ENCODE data around the gene PPP1R13L.
"Not testable (repeated sequence)": the region's sequence is repeated elsewhere in the genome, so short reads cannot be mapped to it uniquely, and the experiment has no call there.

PPP1R13L gene, protein sequence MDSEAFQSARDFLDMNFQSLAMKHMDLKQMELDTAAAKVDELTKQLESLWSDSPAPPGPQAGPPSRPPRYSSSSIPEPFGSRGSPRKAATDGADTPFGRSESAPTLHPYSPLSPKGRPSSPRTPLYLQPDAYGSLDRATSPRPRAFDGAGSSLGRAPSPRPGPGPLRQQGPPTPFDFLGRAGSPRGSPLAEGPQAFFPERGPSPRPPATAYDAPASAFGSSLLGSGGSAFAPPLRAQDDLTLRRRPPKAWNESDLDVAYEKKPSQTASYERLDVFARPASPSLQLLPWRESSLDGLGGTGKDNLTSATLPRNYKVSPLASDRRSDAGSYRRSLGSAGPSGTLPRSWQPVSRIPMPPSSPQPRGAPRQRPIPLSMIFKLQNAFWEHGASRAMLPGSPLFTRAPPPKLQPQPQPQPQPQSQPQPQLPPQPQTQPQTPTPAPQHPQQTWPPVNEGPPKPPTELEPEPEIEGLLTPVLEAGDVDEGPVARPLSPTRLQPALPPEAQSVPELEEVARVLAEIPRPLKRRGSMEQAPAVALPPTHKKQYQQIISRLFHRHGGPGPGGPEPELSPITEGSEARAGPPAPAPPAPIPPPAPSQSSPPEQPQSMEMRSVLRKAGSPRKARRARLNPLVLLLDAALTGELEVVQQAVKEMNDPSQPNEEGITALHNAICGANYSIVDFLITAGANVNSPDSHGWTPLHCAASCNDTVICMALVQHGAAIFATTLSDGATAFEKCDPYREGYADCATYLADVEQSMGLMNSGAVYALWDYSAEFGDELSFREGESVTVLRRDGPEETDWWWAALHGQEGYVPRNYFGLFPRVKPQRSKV

DNA sequence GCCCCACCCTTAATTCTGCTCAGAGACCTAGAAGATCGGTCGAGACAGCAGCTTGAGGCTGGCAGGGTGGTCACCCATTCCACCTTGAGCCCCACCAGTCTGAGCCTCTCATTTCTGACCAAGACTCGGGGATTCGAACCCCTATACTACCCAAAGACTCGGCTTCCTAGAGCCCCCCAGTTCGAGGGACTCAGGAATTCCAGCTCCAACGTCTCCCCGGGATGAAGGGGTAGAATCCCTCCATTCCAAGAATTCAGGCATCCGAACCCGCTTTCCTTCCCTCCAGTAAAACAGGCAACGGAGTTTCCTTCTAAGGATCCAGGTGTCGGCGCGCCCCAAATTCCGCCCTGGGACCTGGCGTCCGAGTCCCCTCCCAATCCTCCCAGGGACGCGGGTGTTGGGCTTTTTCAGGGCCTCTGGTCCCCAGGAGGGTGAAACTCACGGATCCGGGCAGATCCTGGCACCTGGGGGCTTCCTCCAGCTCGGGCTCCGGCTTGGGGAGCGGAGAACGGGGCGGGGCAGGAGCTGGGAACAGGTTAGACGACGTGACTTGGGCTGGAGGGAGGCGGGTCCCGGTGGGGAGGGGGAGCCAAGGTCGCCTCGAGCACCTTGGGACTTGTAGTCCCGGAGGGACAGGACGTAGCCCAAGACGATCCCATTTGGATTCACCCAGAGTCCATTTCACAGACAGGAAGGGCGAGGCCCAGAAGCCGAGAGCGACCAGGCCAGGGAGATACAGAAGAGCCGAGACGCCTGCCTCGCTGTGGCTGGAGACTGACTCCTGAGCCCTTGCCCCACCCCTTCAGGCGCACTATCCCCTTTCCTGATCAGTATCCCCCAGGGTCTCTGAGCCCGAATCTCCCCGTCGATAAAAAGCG is at the start of gene PPP1R13L:
TSS of gene PPP1R13L (minus strand) at position 513 of the 878 bp plus-strand sequence. CDS start 6,751 bp downstream, outside the sequence.
- DNase-seq: peak; percentile 54

DNA sequence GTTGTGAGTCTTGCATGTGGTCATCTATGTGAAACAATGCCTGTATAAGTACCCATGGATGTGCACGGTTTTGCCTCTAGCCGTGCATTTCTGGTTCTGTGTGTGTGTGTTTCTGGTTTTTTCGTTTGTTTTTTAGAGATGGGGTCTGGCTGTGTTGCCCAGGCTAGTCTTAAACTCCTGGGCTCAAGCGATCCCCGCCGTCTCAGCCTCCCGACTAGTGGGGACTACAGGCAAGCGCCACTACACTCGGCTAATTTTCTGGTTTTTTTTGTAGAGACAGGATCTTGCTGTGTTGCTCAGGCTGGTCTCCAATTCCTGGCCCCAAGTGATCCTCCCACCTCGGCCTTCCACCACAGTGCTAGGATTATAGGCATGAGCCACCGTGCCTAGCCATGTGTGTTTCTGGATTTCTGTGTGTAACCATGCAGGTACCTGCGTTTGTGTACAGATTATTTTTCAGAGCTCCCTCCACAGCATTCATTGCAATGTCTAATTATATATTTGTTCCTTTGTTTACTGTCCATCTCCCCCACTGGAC is 47.0 kb upstream of the PPP1R13L start:
- no peak for DNase-seq

DNA sequence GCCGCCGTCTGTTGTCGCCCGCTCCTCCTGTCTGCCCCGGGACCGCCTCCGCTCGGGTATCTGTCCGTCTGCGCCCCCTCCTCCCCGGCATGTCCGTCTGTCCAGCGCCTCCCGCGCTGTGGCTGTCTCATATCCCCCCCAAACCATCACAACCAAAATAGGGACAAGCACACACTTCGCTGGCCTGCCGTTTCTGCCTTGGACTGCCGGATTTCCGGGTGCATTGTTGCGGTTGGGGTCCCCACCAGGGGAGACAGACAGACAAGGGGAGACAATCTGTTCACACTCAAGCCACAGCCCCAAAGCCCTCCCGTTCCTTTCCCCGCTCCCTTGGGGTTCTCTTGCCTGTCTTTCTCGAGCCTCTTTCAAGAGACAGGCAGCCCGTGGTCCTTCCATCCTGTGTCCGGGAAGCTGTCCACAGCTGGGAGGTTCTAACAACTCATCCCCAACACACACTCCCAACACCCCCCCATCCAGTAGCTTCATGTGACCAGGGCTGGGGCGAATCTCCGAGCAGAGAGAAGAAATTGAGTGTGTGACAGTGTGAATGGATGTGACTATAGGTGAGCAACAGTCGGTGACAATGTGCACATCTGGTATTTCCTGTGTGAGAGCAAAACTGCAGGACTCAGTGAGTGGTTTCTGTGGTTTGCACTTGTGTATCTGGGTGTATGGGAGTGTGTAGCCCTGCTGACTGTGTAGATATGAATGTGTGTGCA is 46.4 kb upstream of the PPP1R13L start:
- peak; percentile 80 for DNase-seq

DNA sequence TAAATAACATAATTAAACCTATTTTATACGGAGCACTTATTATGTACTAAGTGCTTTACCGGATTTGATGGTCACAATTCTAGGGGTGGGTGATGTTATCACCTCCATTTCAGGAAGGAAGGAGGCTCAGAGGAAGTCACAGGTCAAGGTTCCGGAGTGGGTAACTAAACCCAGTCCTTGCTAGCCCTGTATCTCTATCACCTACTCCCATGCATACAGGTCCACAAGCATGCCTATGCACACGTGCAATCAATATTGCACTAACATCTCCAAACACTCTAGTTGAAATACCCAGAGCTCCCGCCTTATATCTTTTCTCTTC is 45.1 kb upstream of the PPP1R13L start:
- peak; percentile 64 for DNase-seq

DNA sequence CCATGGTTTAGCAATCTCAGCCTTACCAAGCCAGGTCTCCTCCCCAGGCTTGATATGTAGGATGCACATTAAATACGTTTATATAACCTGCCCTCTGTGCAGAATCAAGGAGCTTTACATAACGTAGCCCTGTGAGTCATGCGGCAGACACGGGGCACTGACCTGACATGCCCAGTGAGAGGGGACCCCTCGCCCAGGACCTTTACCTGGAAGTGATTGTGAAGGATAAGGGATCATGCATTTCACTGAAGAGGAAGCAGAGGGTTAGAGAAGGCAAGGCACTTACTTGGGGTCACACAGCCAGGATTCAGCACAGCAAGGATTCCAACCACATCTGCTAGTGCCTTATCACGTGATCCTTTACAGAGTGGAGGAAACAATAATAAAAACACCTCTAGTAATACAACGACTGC is 44.0 kb upstream of the PPP1R13L start:
- DNase-seq: peak; percentile 25

DNA sequence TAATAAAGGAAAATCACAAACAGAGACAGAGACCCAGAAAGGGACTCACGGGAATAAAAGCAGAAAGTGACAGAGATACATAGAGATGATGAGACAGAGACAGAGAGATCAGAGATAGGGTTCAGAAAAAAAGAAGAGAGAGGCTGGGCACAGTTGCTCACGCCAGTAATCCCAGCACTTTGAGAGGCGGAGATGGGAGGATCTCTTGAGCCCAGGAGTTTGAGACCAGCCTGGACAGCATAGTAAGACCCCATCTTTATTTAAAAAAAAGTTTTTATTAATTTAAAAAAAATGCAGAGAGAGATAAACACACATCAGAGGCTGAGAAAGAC is 43.5 kb upstream of the PPP1R13L start:
- no peak for DNase-seq

DNA sequence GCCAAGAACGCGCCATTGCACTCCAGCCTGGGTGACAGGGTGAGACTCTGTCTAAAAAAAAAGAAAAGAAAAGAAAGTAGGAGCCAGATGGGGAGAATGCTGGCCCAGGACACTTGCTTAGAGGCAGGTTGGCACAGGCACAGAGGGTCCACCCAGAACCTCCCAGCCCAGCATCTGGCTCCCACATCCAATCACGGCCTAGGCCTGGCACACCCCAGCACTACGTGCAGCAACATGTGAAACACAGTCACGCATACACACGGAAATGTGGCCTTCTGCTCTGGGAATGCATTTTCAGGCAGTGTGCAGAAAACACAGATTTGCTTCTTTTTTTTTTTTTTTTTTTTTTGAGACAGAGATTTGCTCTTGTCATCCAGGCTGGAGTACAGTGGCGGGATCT is 42.1 kb upstream of the PPP1R13L start:
- DNase-seq: no peak

DNA sequence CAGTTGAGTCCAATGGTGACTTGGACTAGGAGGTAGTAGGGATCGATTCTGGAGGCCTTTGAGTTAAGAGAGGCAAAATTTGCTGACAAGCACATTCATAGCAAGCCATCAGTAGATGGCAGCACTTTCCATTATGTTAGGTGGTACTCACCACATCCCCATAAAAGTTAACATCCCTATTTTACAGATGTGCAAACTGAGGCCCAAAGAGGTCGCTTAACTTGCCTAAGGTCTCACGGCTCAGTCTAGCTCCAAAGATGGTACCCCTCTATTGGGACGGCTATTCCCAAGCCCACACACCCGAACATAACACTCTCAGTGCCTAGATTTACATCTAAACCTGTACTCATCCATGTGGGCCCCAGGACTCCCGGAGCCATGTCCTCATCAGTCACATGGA is 41.4 kb upstream of the PPP1R13L start:
- DNase-seq: no peak

DNA sequence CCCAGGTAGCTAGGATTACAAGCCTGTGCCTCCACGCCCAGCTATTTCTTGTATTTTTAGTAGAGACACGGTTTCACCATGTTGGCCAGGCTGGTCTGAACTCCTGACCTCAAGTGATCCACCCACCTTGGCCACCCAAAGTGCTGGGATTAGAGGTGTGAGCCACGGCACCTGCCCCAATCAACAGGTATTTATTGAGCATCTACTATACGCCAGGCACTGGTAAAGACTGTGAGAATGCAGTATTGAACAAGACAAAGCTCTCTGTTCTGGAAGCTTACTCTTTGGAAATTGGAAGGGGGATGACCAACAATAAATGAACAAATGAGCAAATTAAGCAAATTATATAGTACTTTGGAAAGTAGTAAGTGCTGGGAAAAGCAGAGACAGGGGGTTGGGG is 40.3 kb upstream of the PPP1R13L start:
- no peak for DNase-seq

DNA sequence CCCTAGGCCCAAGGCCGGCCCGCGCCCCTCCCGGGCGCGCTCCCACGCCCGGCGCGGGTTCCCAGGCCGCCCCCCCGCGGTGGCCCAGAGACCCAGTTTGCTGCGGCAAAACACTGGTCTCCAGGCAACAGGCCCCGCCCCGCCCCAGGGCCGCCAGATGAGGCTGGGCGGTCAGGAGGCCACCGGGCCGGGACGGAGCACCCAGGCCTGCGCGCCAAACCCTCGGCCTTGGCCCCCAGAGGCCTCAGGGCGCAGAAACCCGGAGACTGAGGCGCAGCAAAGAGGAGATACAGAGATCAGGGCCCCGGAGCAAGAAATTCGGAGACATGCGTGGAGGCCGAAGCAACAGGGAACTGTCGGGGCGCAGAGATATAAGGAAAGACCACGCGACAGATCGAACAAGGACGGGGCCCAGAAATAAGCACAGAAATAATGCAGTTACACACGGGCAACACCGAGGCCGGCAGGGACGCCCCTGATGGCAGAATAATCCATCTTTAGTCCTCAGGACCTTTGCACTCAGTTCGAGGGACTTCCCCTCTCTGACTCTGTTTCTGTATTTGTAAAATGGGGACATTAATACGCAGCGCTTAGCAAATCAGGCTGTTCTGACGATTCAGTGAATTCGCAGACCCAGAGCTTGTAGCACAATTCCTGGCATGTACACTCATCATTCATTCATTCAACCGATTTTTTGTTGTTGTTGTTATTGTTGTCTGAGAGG is 39.6 kb upstream of the PPP1R13L start:
- peak; percentile 93 for DNase-seq

DNA sequence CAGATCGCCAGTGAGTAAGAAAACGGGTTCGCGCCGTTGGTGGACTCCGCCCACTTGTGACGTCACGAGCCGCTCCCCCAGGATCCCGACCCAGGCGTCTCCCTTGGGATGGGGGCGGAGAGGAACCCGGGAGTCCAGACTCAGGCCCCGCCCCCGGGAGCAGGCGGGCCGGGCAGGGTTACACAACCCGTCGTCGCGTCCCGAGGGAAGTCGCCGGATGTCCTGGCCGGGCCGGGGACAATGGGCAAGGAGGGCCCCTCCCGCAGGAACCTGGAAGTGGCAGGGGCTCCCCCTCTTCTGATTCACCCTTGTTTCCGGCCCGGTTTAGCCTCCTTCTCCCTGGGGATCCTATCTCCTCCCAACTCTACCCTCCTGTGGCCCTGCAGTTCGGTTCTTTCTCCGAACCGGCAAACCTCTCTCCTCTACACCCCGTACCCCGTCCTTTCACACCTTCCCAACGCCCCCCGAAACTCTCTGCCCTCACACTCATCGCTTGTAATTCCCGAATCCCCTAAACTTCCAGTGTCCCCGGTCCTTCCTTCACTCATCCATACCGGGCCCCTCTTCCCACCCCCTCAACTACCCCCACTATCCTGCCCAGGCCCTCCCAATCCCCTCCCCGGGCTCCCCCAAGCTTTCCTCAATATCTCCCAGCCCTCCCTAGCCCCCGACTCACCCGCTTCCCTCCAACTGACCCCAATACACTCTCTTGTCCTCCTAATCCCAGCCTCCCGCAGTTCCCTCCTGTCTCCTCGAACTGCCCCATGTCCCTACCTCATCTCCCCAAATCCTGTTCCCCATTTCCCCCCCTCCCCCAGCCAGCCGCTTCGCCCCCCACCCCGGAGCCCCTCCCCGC is 38.8 kb upstream of the PPP1R13L start:
- DNase-seq: peak; percentile 82

DNA sequence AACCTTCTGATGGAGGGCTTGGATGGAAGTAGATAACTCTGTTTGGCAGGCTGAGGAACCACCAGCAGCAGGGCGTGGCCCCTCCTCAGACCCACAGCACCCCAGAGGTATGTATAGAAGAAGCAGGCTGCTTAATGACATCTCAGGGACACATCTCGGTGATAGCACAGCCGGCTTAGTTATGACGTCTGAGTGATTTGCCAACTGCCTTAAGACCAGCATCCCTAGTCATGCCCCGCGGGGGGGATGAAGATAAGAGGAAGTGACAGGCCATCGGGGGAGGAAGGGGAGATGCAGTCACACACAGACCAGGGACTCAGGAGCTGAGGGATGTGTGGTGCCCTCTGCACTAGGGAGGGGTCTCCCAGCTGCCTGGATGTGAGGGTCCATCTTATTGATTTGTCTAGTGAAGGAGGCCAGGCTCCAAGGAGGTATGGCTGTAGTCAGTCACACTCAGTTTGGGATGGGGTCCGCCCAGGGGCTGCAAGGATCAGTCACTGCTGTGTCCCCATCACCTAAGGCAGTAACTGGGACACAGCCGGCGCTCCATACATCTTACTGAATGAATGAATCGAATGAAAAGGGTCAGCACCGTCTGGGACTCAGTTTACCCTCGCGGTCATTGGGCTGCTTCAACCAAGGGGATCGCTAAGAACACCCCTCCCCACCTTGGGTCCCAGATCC is 38.1 kb upstream of the PPP1R13L start:
- DNase-seq: peak; percentile 90

DNA sequence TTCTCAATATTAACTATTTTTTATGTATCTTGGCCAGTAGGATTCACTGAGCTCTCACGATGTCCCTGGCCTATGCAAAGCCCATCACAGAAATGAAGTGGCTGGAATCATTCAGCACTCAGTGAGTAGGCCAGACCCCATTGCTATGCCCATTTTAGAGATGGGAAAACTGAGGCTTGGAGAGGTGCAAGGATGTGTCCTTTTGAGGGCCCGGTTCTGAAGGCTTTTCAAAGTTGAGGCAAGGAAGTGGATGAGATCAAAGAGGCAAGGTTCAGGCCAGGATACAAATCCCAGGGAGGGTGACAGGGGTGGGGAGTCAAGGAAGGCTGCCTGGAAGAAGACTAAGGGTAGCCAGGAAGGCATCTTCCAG is 37.5 kb upstream of the PPP1R13L start:
- DNase-seq: no peak

DNA sequence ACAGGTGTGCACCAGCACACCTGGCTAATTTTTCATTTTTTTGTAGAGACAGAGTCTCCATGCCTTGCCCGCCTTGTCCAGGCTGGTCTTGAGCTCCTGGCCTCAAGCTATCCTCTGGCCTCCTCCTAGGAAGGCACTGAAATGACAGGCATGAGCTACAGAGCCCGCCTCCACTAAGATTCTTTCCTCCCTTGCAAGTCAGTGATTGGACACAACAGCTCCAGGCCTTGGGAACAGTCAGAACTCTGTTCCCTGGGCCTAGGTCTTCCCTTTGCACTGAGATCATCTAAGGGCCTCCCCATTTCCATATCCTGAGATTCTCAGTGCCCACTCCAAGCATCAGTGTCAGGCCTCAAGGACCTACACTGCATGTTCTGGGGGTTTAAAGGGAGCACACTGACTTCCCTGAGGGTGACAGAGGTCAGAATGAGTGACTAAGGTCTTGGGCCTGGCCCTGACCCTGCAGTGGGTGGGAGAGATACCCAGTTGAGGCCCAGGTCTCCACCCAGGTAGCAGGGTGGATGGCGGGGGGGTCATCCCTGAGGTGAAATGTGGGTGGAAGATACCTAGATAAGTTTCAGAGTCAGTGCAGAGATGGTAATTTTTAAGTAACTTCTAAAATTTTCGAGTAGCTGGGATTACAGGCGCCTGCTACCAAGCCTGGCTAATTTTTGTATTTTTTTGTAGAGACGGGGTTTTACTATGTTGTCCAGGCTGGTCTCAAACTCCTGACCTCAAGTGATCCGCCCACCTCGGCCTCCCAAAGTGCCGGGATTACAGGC is 36.2 kb upstream of the PPP1R13L start:
- DNase-seq: no peak

DNA sequence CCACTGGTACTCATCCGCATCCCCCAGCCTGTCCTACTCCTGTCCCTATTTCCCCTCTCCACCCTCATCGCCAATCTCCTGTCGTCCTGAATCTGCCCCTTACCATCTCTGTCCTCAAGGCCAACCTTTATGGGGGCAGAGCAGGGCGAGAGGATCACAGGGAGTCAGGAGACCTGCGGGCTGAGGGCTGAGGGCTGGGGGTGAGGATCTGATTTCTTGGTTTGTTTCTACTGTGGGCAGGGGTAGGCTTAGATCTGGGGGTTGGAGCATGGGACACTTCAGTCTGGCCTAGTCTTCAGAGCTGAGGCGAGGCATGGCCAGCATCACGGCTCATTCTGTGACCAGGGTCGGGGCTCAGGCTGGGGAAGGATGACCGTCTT is 35.4 kb upstream of the PPP1R13L start:
- no peak for DNase-seq

DNA sequence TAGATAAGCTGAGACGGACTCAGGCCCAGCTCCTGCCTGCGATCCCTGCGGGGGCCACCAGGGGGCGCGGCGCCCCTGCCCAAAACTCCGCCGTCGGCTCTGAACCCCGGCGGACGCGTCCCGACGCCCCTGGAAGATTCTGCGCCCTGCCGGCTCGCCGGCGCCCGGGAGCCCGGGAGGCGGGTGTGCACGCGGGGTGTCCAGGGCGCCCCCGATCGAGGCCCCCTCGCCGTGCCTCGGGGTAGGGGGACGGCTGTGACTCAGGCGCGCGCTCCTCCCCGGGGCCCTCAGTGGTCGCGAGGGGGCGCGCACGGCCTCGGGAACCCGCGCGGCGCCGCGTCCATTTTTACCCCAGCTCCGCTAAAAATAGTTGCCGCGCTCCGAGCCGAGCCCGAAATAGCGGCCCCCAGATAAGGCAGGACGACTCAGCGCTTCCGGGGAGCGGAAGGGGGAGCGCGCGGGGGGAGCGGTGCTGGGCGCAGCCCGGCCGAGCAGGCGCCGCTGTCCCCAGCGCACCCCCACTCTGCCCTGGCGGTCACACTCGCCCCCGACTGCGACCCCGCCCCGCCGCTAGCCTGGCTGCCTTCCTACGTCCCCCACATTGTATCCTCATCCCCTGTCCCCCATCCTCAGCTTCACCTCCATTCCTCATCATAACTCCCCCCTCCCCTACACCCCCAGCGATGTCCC is 34.8 kb upstream of the PPP1R13L start:
- DNase-seq: peak; percentile 87

DNA sequence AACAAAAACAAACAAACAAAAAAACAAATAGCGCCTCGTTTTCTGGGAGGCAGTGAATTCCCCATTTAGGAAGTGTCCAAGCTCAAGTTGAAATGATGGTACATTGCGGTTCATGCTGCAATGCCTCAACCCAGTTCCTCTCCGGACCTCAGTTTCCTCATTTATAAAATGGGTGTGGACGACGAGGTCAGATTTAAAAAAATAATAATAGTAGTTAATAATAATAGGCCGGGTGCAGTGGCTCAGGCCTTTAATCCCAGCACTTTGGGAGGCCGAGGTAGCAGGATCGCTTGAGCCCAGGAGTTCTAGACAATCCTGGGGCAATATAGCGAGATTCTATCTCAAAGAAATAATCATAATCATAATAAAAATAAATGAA is 34.3 kb upstream of the PPP1R13L start:
- DNase-seq: no peak

DNA sequence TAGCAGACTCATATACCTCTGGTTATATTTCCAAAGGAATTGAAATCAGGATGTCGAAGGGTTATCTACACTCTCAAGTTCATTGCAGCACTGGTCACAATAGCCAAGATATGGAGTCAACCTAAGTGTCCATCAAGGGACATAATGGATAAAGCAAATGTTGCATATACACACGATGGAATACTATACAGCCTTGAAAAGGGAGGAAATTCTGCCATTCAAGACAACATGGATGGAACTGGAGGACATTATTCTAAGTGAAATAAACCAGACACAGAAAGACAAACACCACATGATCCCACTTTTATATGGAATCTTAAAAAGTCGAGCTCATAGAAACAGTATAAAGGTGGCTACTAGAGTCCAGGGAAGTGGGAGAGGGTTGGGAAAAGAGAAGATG is 32.5 kb upstream of the PPP1R13L start:
- no peak for DNase-seq

DNA sequence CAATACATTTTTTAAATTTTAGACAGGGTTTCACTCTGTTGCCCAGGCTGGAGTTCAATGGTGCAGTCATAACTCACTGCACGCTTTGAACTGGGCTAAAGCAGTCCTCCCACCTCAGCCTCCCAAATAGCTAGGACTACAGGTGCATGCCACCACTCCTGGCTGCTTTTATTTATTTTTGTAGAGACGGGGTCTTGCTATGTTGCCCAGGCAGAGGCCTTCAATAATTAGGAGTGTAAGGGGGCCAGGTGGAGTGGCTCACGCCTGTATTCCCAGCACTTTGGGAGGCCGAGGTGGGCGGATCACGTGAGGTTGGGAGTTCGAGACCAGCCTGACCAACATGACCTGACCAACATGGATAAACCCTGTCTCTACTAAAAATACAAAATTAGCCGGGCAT is 27.7 kb upstream of the PPP1R13L start:
- not testable (repeated sequence) for DNase-seq
